ENCODE results near the gene IQCH.

The IQCH gene

GRCh38 chr15:67319961-67320360 lies 65.4 kb downstream of the IQCH start:
- Histone ChIP-seq H3K36me3 (ENCODE audit: control insufficient read depth in 5 of 5, insufficient read depth in 5 of 5, low read length in 5 of 5) (no peaks in the 10 kb centered on the region), H3K9ac (ENCODE audit: low read length in 5 of 5) (no peak overlapping the region), H3K9me3 (ENCODE audit: control insufficient read depth in 5 of 5, low read length in 5 of 5) (peaks cover 0 to 4% (median 0%) of the 10 kb centered on the region in 5 donors), H3K4me1 (ENCODE audit: control insufficient read depth in 5 of 5, insufficient read depth in 5 of 5, low read length in 5 of 5) (no peaks in the 10 kb centered on the region), H3K27me3 (ENCODE audit: control insufficient read depth in 5 of 5, insufficient read depth in 4 of 5, low read length in 5 of 5) (no peaks in the 10 kb centered on the region), H3K27ac (ENCODE audit: low read depth, low read length) (no peak overlapping the region), H3K4me3 (ENCODE audit: low read depth in 1 of 5, low read length in 5 of 5) (no peak overlapping the region)

GRCh38 chr15:67321352-67321751 lies 66.8 kb downstream of the IQCH start:
- H3K4me1 ChIP-seq (ENCODE audit: control insufficient read depth in 5 of 5, insufficient read depth in 5 of 5, low read length in 5 of 5), result no peaks in the 10 kb centered on the region
- no peak overlapping the region for H3K9ac ChIP-seq (ENCODE audit: low read length in 5 of 5)
- H3K36me3 ChIP-seq (ENCODE audit: control insufficient read depth in 5 of 5, insufficient read depth in 5 of 5, low read length in 5 of 5), result no peaks in the 10 kb centered on the region
- no peak overlapping the region for H3K27ac ChIP-seq (ENCODE audit: low read depth, low read length)
- H3K27me3 ChIP-seq (ENCODE audit: control insufficient read depth in 5 of 5, insufficient read depth in 4 of 5, low read length in 5 of 5), result no peaks in the 10 kb centered on the region
- H3K4me3 ChIP-seq (ENCODE audit: low read depth in 1 of 5, low read length in 5 of 5), result no peak overlapping the region
- H3K9me3 ChIP-seq (ENCODE audit: control insufficient read depth in 5 of 5, low read length in 5 of 5), result peaks cover 0 to 4% (median 0%) of the 10 kb centered on the region in 5 donors

GRCh38 chr15:67322481-67322880 lies 67.9 kb downstream of the IQCH start:
- H3K27me3 ChIP-seq (ENCODE audit: control insufficient read depth in 5 of 5, insufficient read depth in 4 of 5, low read length in 5 of 5), result no peaks in the 10 kb centered on the region
- no peak overlapping the region for H3K27ac ChIP-seq (ENCODE audit: low read depth, low read length)
- no peak overlapping the region for H3K4me3 ChIP-seq (ENCODE audit: low read depth in 1 of 5, low read length in 5 of 5)
- H3K9ac ChIP-seq (ENCODE audit: low read length in 5 of 5), result no peak overlapping the region
- H3K4me1 ChIP-seq (ENCODE audit: control insufficient read depth in 5 of 5, insufficient read depth in 5 of 5, low read length in 5 of 5), result no peaks in the 10 kb centered on the region
- no peaks in the 10 kb centered on the region for H3K36me3 ChIP-seq (ENCODE audit: control insufficient read depth in 5 of 5, insufficient read depth in 5 of 5, low read length in 5 of 5)
- peaks cover 0 to 5% (median 2%) of the 10 kb centered on the region in 5 donors for H3K9me3 ChIP-seq (ENCODE audit: control insufficient read depth in 5 of 5, low read length in 5 of 5)

- Histone ChIP-seq H3K4me3 (ENCODE audit: low read depth in 1 of 5, low read length in 5 of 5) (no peak overlapping the region), H3K9me3 (ENCODE audit: control insufficient read depth in 5 of 5, low read length in 5 of 5) (peaks cover 0 to 9% (median 4%) of the 10 kb centered on the region in 5 donors), H3K4me1 (ENCODE audit: control insufficient read depth in 5 of 5, insufficient read depth in 5 of 5, low read length in 5 of 5) (peaks cover 0 to 2% (median 0%) of the 10 kb centered on the region in 5 donors), H3K27ac (ENCODE audit: low read depth, low read length) (no peak overlapping the region), H3K27me3 (ENCODE audit: control insufficient read depth in 5 of 5, insufficient read depth in 4 of 5, low read length in 5 of 5) (no peaks in the 10 kb centered on the region), H3K36me3 (ENCODE audit: control insufficient read depth in 5 of 5, insufficient read depth in 5 of 5, low read length in 5 of 5) (no peaks in the 10 kb centered on the region), H3K9ac (ENCODE audit: low read length in 5 of 5) (no peak overlapping the region)
Measured at GRCh38 chr15:67327312-67327711, 72.7 kb downstream of the IQCH start.

- H3K4me3 ChIP-seq (ENCODE audit: low read depth in 1 of 5, low read length in 5 of 5), result no peak overlapping the region
- peaks cover 0 to 7% (median 4%) of the 10 kb centered on the region in 5 donors for H3K9me3 ChIP-seq (ENCODE audit: control insufficient read depth in 5 of 5, low read length in 5 of 5)
- no peak overlapping the region for H3K9ac ChIP-seq (ENCODE audit: low read length in 5 of 5)
- H3K4me1 ChIP-seq (ENCODE audit: control insufficient read depth in 5 of 5, insufficient read depth in 5 of 5, low read length in 5 of 5), result peaks cover 0 to 2% (median 0%) of the 10 kb centered on the region in 5 donors
- no peaks in the 10 kb centered on the region for H3K27me3 ChIP-seq (ENCODE audit: control insufficient read depth in 5 of 5, insufficient read depth in 4 of 5, low read length in 5 of 5)
- H3K27ac ChIP-seq (ENCODE audit: low read depth, low read length), result no peak overlapping the region
- no peaks in the 10 kb centered on the region for H3K36me3 ChIP-seq (ENCODE audit: control insufficient read depth in 5 of 5, insufficient read depth in 5 of 5, low read length in 5 of 5)
Measured at GRCh38 chr15:67327737-67328136, 73.2 kb downstream of the IQCH start.

- no peak overlapping the region for H3K27ac ChIP-seq (ENCODE audit: low read depth, low read length)
- no peak overlapping the region for H3K9ac ChIP-seq (ENCODE audit: low read length in 5 of 5)
- H3K4me3 ChIP-seq (ENCODE audit: low read depth in 1 of 5, low read length in 5 of 5), result no peak overlapping the region
- H3K9me3 ChIP-seq (ENCODE audit: control insufficient read depth in 5 of 5, low read length in 5 of 5), result peaks cover 0 to 5% (median 4%) of the 10 kb centered on the region in 5 donors
- H3K36me3 ChIP-seq (ENCODE audit: control insufficient read depth in 5 of 5, insufficient read depth in 5 of 5, low read length in 5 of 5), result no peaks in the 10 kb centered on the region
- peaks cover 0 to 2% (median 0%) of the 10 kb centered on the region in 5 donors for H3K4me1 ChIP-seq (ENCODE audit: control insufficient read depth in 5 of 5, insufficient read depth in 5 of 5, low read length in 5 of 5)
- H3K27me3 ChIP-seq (ENCODE audit: control insufficient read depth in 5 of 5, insufficient read depth in 4 of 5, low read length in 5 of 5), result no peaks in the 10 kb centered on the region
Measured at GRCh38 chr15:67329984-67330733, 75.6 kb downstream of the IQCH start.

GRCh38 chr15:67331676-67332075 lies 77.1 kb downstream of the IQCH start:
- peaks cover 0 to 5% (median 4%) of the 10 kb centered on the region in 5 donors for H3K9me3 ChIP-seq (ENCODE audit: control insufficient read depth in 5 of 5, low read length in 5 of 5)
- no peaks in the 10 kb centered on the region for H3K27me3 ChIP-seq (ENCODE audit: control insufficient read depth in 5 of 5, insufficient read depth in 4 of 5, low read length in 5 of 5)
- H3K27ac ChIP-seq (ENCODE audit: low read depth, low read length), result no peak overlapping the region
- peaks cover 0 to 2% (median 0%) of the 10 kb centered on the region in 5 donors for H3K4me1 ChIP-seq (ENCODE audit: control insufficient read depth in 5 of 5, insufficient read depth in 5 of 5, low read length in 5 of 5)
- H3K4me3 ChIP-seq (ENCODE audit: low read depth in 1 of 5, low read length in 5 of 5), result no peak overlapping the region
- no peaks in the 10 kb centered on the region for H3K36me3 ChIP-seq (ENCODE audit: control insufficient read depth in 5 of 5, insufficient read depth in 5 of 5, low read length in 5 of 5)
- no peak overlapping the region for H3K9ac ChIP-seq (ENCODE audit: low read length in 5 of 5)

- no peaks in the 10 kb centered on the region for H3K36me3 ChIP-seq (ENCODE audit: control insufficient read depth in 5 of 5, insufficient read depth in 5 of 5, low read length in 5 of 5)
- H3K27me3 ChIP-seq (ENCODE audit: control insufficient read depth in 5 of 5, insufficient read depth in 4 of 5, low read length in 5 of 5), result no peaks in the 10 kb centered on the region
- H3K9me3 ChIP-seq (ENCODE audit: control insufficient read depth in 5 of 5, low read length in 5 of 5), result no peaks in the 10 kb centered on the region
- H3K9ac ChIP-seq (ENCODE audit: low read length in 5 of 5), result no peak overlapping the region
- no peak overlapping the region for H3K27ac ChIP-seq (ENCODE audit: low read depth, low read length)
- no peak overlapping the region for H3K4me3 ChIP-seq (ENCODE audit: low read depth in 1 of 5, low read length in 5 of 5)
- peaks cover 0 to 2% (median 0%) of the 10 kb centered on the region in 5 donors for H3K4me1 ChIP-seq (ENCODE audit: control insufficient read depth in 5 of 5, insufficient read depth in 5 of 5, low read length in 5 of 5)
Measured at GRCh38 chr15:67335026-67335425, 80.4 kb downstream of the IQCH start.

- Histone ChIP-seq H3K9ac (ENCODE audit: low read length in 5 of 5) (no peak overlapping the region), H3K4me1 (ENCODE audit: control insufficient read depth in 5 of 5, insufficient read depth in 5 of 5, low read length in 5 of 5) (peaks cover 0 to 2% (median 0%) of the 10 kb centered on the region in 5 donors), H3K27ac (ENCODE audit: low read depth, low read length) (no peak overlapping the region), H3K36me3 (ENCODE audit: control insufficient read depth in 5 of 5, insufficient read depth in 5 of 5, low read length in 5 of 5) (no peaks in the 10 kb centered on the region), H3K27me3 (ENCODE audit: control insufficient read depth in 5 of 5, insufficient read depth in 4 of 5, low read length in 5 of 5) (no peaks in the 10 kb centered on the region), H3K9me3 (ENCODE audit: control insufficient read depth in 5 of 5, low read length in 5 of 5) (no peaks in the 10 kb centered on the region), H3K4me3 (ENCODE audit: low read depth in 1 of 5, low read length in 5 of 5) (no peak overlapping the region)
Measured at GRCh38 chr15:67335534-67336222, 81.1 kb downstream of the IQCH start.

GRCh38 chr15:67340630-67341029 lies 86.0 kb downstream of the IQCH start:
- no peak overlapping the region for H3K9ac ChIP-seq (ENCODE audit: low read length in 5 of 5)
- H3K27me3 ChIP-seq (ENCODE audit: control insufficient read depth in 5 of 5, insufficient read depth in 4 of 5, low read length in 5 of 5), result no peaks in the 10 kb centered on the region
- H3K4me1 ChIP-seq (ENCODE audit: control insufficient read depth in 5 of 5, insufficient read depth in 5 of 5, low read length in 5 of 5), result no peaks in the 10 kb centered on the region
- H3K9me3 ChIP-seq (ENCODE audit: control insufficient read depth in 5 of 5, low read length in 5 of 5), result no peaks in the 10 kb centered on the region
- no peaks in the 10 kb centered on the region for H3K36me3 ChIP-seq (ENCODE audit: control insufficient read depth in 5 of 5, insufficient read depth in 5 of 5, low read length in 5 of 5)
- no peak overlapping the region for H3K4me3 ChIP-seq (ENCODE audit: low read depth in 1 of 5, low read length in 5 of 5)
- H3K27ac ChIP-seq (ENCODE audit: low read depth, low read length), result no peak overlapping the region

Data from subcutaneous abdominal adipose tissue (tissue), 5 donors.